CD4-positive, alpha-beta T cell (primary cell): ENCODE measurements around the gene PHF3. TPM values are rescaled to one million over a fixed set of nuclear protein-coding genes. Genes with fewer than 3 reads are reported as not detected.
A peak's percentile ranks its signal among the peaks of the same experiment; 100 is the strongest.

Source experiments
- ATAC-seq: fragments of 200-7000 bp; cut with Tn5 transposase; one replicate; pipeline ENCODE4 v1.10.0; 2022; ENCODE audit warnings: mild to moderate bottlenecking; ENCODE audit not compliant: poor library complexity
- CTCF ChIA-PET: fragments of 350-600 bp; sonication (Branson Sonifier 250); formaldehyde crosslinking; loops from one replicate; lab custom pipeline; 2021; ENCODE audit warnings: antibody characterized with exemption, inconsistent platforms; lab: Charles Lee
- POLR2A ChIA-PET: fragments of 350-600 bp; sonication (Branson Sonifier 250); formaldehyde crosslinking; loops from one replicate; lab custom pipeline; 2021; ENCODE audit warnings: antibody characterized with exemption, inconsistent platforms; lab: Charles Lee
- DNase-seq, 14 experiments: peaks; one replicate each; pipeline ENCODE4 v3.0.0-alpha.2; 2013 to 2020; ENCODE audit warnings: mixed read lengths in 2 of 14
- H3K27ac ChIP-seq, 2 donors: one replicate each; pipeline versions ENCODE4 v1.5.1 to v1.7.0; 2013; ENCODE audit warnings: low read length in 2 of 2, low read depth in 1 of 2, mild to moderate bottlenecking in 1 of 2
- H3K27me3 ChIP-seq, 2 experiments: 1 replicate in 1 of 2; 2 replicates in 1 of 2; pipeline versions ENCODE4 v1.6.1 to v1.7.0; 2013; ENCODE audit warnings: low read length in 2 of 2, control low read depth in 1 of 2, mild to moderate bottlenecking in 1 of 2, moderate library complexity in 1 of 2; ENCODE audit not compliant: insufficient read depth in 2 of 2, control insufficient read depth in 1 of 2
- H3K36me3 ChIP-seq: one replicate; pipeline ENCODE4 v1.6.1; 2013; ENCODE audit warnings: low read length, control low read depth; ENCODE audit not compliant: insufficient read depth
- H3K4me1 ChIP-seq: one replicate; pipeline ENCODE4 v1.6.1; 2013; ENCODE audit warnings: low read length, control low read depth; ENCODE audit not compliant: insufficient read depth
- H3K4me3 ChIP-seq: one replicate; pipeline ENCODE4 v1.5.1; 2013; ENCODE audit warnings: mild to moderate bottlenecking, low read length, moderate library complexity
- H3K9me3 ChIP-seq, 2 experiments: 1 replicate in 1 of 2; 2 replicates in 1 of 2; pipeline versions ENCODE4 v1.6.1 to v1.7.0; 2013; ENCODE audit warnings: low read length in 2 of 2, mild to moderate bottlenecking in 2 of 2, control low read depth in 1 of 2, moderate library complexity in 1 of 2; ENCODE audit not compliant: control insufficient read depth in 1 of 2, insufficient read depth in 1 of 2
- H3K27ac Mint-ChIP-seq: one replicate; pipeline ENCODE4 v1.8.0; 2020; ENCODE audit warnings: mixed read lengths
- H3K27me3 Mint-ChIP-seq: one replicate; pipeline ENCODE4 v1.8.0; 2021; ENCODE audit warnings: mixed read lengths
- H3K36me3 Mint-ChIP-seq: one replicate; pipeline ENCODE4 v1.8.0; 2021; ENCODE audit warnings: low read depth, mixed read lengths
- H3K4me1 Mint-ChIP-seq: one replicate; pipeline ENCODE4 v1.8.0; 2021; ENCODE audit warnings: low read depth, mixed read lengths
- H3K4me3 Mint-ChIP-seq: one replicate; pipeline ENCODE4 v1.8.0; 2020; ENCODE audit warnings: mild to moderate bottlenecking, mixed read lengths
- H3K9me3 Mint-ChIP-seq: one replicate; pipeline ENCODE4 v1.8.0; 2020; ENCODE audit warnings: mixed read lengths
- CTCF ChIP-seq: fragments of 200-600 bp; IDR thresholded peaks from one replicate; pipeline ENCODE4 v1.8.0; 2022; ENCODE audit warnings: antibody characterized with exemption, mild to moderate bottlenecking
- intact Hi-C, 2 experiments: fragments of 100-400 bp; cut with DNase I in 1 of 2; cut with micrococcal nuclease in 1 of 2; formaldehyde crosslinking; loops; one replicate each; pipeline versions ENCODE4 v1.15.1 to v1.9.0; 2023 to 2025; cut with DNase I, micrococcal nuclease
- total RNA-seq, 174 experiments: library from RNA in 2 of 174; stranded (reverse) in 2 of 174; gene quantifications; one replicate each; pipeline ENCODE4 v1.2.3 and lab custom pipeline; 2021 to 2026

Gene PHF3
- total RNA-seq, 2 experiments from 2014 or later = 125 to 136 TPM

- POLR2A ChIA-PET = no interaction called here
- Histone ChIP-seq H3K36me3 (no peaks in the 10 kb centered on the region), H3K27me3 (no peaks in the 10 kb centered on the region), H3K4me1 (peaks cover 12% of the 10 kb centered on the region), H3K9me3 (no peaks in the 10 kb centered on the region), H3K27ac (no peak overlapping the region), H3K4me3 (no peak overlapping the region)
- CTCF ChIA-PET = no interaction called here
- H3K4me1 Mint-ChIP-seq = peaks cover 90% of the 10 kb centered on the region
- no peak for TF ChIP-seq CTCF
- no peaks in the 10 kb centered on the region for H3K9me3 Mint-ChIP-seq
- H3K27ac Mint-ChIP-seq = peak overlapping the region; percentile 33
- peaks cover 30% of the 10 kb centered on the region for H3K36me3 Mint-ChIP-seq
- no peaks in the 10 kb centered on the region for H3K27me3 Mint-ChIP-seq
- intact Hi-C loops = loop anchor here in 1 of 2 experiments (5.0 kb wide), 1 partner anchor 37 kb away; no protein-coding TSS in a partner anchor
- ATAC-seq = no peak
- peak overlapping the region; percentile 68 for H3K4me3 Mint-ChIP-seq
- no peak for DNase-seq
Measured at GRCh38 chr6:63640062-63640461, 4.5 kb downstream of the PHF3 start.

GRCh38 chr6:63643862-63644261 lies 8.3 kb downstream of the PHF3 start:
- H3K27ac Mint-ChIP-seq = peak overlapping the region; percentile 21
- H3K36me3 Mint-ChIP-seq = peaks cover 50% of the 10 kb centered on the region
- peaks cover 95% of the 10 kb centered on the region for H3K4me1 Mint-ChIP-seq
- H3K4me3 ChIP-seq = no peak overlapping the region
- H3K27me3 ChIP-seq = no peaks in the 10 kb centered on the region
- ATAC-seq (peak; percentile 70), DNase-seq (peak in 5 of 14 experiments; percentile 16 to 76 (median 71))
- H3K9me3 Mint-ChIP-seq = no peaks in the 10 kb centered on the region
- no peak overlapping the region for H3K27ac ChIP-seq
- POLR2A ChIA-PET = interaction anchor here (3.5 kb wide), 1 partner anchor 8 kb away, joined by 28 read pairs; the partner anchor contains the start of gene PHF3
- no peaks in the 10 kb centered on the region for H3K9me3 ChIP-seq
- TF ChIP-seq CTCF = no peak
- peaks cover 15% of the 10 kb centered on the region for H3K36me3 ChIP-seq
- peaks cover 13% of the 10 kb centered on the region for H3K4me1 ChIP-seq
- intact Hi-C loops = loop anchor here in 1 of 2 experiments (5.0 kb wide), 1 partner anchor 33 kb away; no protein-coding TSS in a partner anchor
- CTCF ChIA-PET = interaction anchor here (0.7 kb wide), 1 partner anchor 9 kb away, joined by 3 read pairs; no protein-coding TSS in a partner anchor
- H3K4me3 Mint-ChIP-seq = peak overlapping the region; percentile 27
- no peaks in the 10 kb centered on the region for H3K27me3 Mint-ChIP-seq

GRCh38 chr6:63644668-63645326 lies 9.2 kb downstream of the PHF3 start:
- H3K36me3 ChIP-seq = peaks cover 15% of the 10 kb centered on the region
- H3K27ac Mint-ChIP-seq = no peak overlapping the region
- H3K4me1 Mint-ChIP-seq = peaks cover 91% of the 10 kb centered on the region
- no peak overlapping the region for H3K4me3 ChIP-seq
- H3K9me3 Mint-ChIP-seq = no peaks in the 10 kb centered on the region
- no peak overlapping the region for H3K27ac ChIP-seq
- POLR2A ChIA-PET = interaction anchor here (3.5 kb wide), 1 partner anchor 9 kb away, joined by 28 read pairs; the partner anchor contains the start of gene PHF3
- no peaks in the 10 kb centered on the region for H3K27me3 ChIP-seq
- H3K9me3 ChIP-seq = no peaks in the 10 kb centered on the region
- intact Hi-C loops = loop anchor here in 1 of 2 experiments (5.0 kb wide), 1 partner anchor 33 kb away; no protein-coding TSS in a partner anchor
- H3K4me1 ChIP-seq = peaks cover 13% of the 10 kb centered on the region
- peaks cover 53% of the 10 kb centered on the region for H3K36me3 Mint-ChIP-seq
- TF ChIP-seq CTCF = no peak
- ATAC-seq (no peak), DNase-seq (no peak)
- H3K27me3 Mint-ChIP-seq = no peaks in the 10 kb centered on the region
- CTCF ChIA-PET = interaction anchor here (1.5 to 3.4 kb wide), 2 partner anchors 19 to 46 kb away, joined by 3 to 12 read pairs; no protein-coding TSS in a partner anchor
- H3K4me3 Mint-ChIP-seq = peak overlapping the region; percentile 10
